H1 (cell line): ENCODE results near the gene EMC1. TPM values are rescaled to one million over a fixed set of nuclear protein-coding genes. Genes with fewer than 3 reads are reported as not detected.
A peak's percentile ranks its signal among the peaks of the same experiment; 100 is the strongest.

ENCODE experiments used
- CTCF ChIA-PET: fragments of 300-600 bp; sonication (Branson Sonifier 250); formaldehyde crosslinking; loops from one replicate; lab custom pipeline; 2021; ENCODE audit not compliant: partially characterized antibody; lab: Charles Lee
- POLR2A ChIA-PET: fragments of 300-600 bp; sonication (Branson Sonifier 250); formaldehyde crosslinking; loops from one replicate; lab custom pipeline; 2021; ENCODE audit warnings: inconsistent platforms; ENCODE audit not compliant: partially characterized antibody; lab: Charles Lee
- DNase-seq, 2 experiments: peaks; one replicate each; pipeline versions ENCODE4 v3.0.0 to v3.0.0-alpha.2; 2010 to 2022; ENCODE audit warnings: low spot score in 2 of 2, low read depth in 1 of 2, mixed read lengths in 1 of 2
- FAIRE-seq: peaks from 2 replicates; lab custom pipeline; 2011; peaks lifted over from hg19 to GRCh38; lab: Jason Lieb, UNC
- H2AFZ ChIP-seq: 2 replicates; pipeline ENCODE4 v1.8.1; 2012; ENCODE audit warnings: low read length, inconsistent platforms
- H2AK5ac ChIP-seq: 2 replicates; pipeline ENCODE4 v1.6.1; 2013; ENCODE audit warnings: low read depth, low read length
- H2BK120ac ChIP-seq: replicated peaks from 2 replicates; pipeline ENCODE3; 2013; ENCODE audit warnings: low read depth, low read length, inconsistent platforms
- H2BK12ac ChIP-seq: 2 replicates; pipeline ENCODE4 v1.6.1; 2013; ENCODE audit warnings: low read depth, low read length
- H2BK15ac ChIP-seq: 2 replicates; pipeline ENCODE4 v1.6.1; 2013; ENCODE audit warnings: low read length
- H2BK20ac ChIP-seq: 2 replicates; pipeline ENCODE4 v1.6.1; 2013; ENCODE audit warnings: low read length
- H2BK5ac ChIP-seq: 2 replicates; pipeline ENCODE4 v1.6.1; 2013; ENCODE audit warnings: low read depth, low read length
- H3K14ac ChIP-seq: 2 replicates; pipeline ENCODE4 v1.6.1; 2013; ENCODE audit warnings: inconsistent platforms; ENCODE audit not compliant: insufficient read length
- H3K18ac ChIP-seq: 2 replicates; pipeline ENCODE4 v1.6.1; 2013; ENCODE audit warnings: low read length; ENCODE audit errors: extremely low read depth
- H3K23ac ChIP-seq: 2 replicates; pipeline ENCODE4 v1.6.1; 2013; ENCODE audit warnings: inconsistent platforms; ENCODE audit not compliant: insufficient read length
- H3K23me2 ChIP-seq: 2 replicates; pipeline ENCODE4 v1.6.1; 2013; ENCODE audit warnings: low read depth, low read length
- H3K27ac ChIP-seq: 2 replicates; pipeline ENCODE4 v1.6.1; 2011; ENCODE audit warnings: low read depth, low read length, inconsistent platforms
- H3K27me3 ChIP-seq, 4 experiments: replicated peaks in 1 of 4; 1 replicate in 1 of 4; 2 replicates in 3 of 4; pipeline versions ENCODE4 v1.6.1 to v1.8.1; 2011 to 2013; ENCODE audit warnings: low read length in 3 of 4, mild to moderate bottlenecking in 3 of 4, inconsistent platforms in 2 of 4, mixed read lengths in 2 of 4, moderate library complexity in 1 of 4; ENCODE audit not compliant: control insufficient read depth in 3 of 4, insufficient read depth in 3 of 4; ENCODE audit errors: extremely low read depth in 1 of 4
- H3K36me3 ChIP-seq, 4 experiments: 2 replicates each; pipeline versions ENCODE4 v1.6.1 to v1.8.1; 2011 to 2013; ENCODE audit warnings: mild to moderate bottlenecking in 4 of 4, low read length in 3 of 4, moderate library complexity in 2 of 4, control low read depth in 1 of 4, inconsistent platforms in 1 of 4; ENCODE audit not compliant: insufficient read depth in 4 of 4, control insufficient read depth in 2 of 4
- H3K4ac ChIP-seq: replicated peaks from 2 replicates; pipeline ENCODE3; 2013; ENCODE audit warnings: low read length, low read depth, mixed read lengths, inconsistent platforms; ENCODE audit not compliant: insufficient read length
- H3K4me1 ChIP-seq, 4 experiments: replicated peaks in 1 of 4; 1 replicate in 1 of 4; 2 replicates in 3 of 4; pipeline versions ENCODE4 v1.6.1 to v1.8.1; 2011 to 2013; ENCODE audit warnings: low read length in 3 of 4, inconsistent platforms in 2 of 4, mixed read lengths in 1 of 4; ENCODE audit not compliant: insufficient read depth in 4 of 4, control insufficient read depth in 3 of 4
- H3K4me2 ChIP-seq, 2 experiments: 2 replicates each; pipeline versions ENCODE4 v1.6.1 to v1.8.1; 2011 to 2013; ENCODE audit warnings: low read depth in 2 of 2, low read length in 2 of 2, control low read depth in 1 of 2, inconsistent platforms in 1 of 2, mild to moderate bottlenecking in 1 of 2; ENCODE audit not compliant: insufficient read depth in 1 of 2
- H3K4me3 ChIP-seq, 4 experiments: fragments of 200-600, 300-600 bp in 1 of 4; sonication (generic), shearing (Covaris generic), sonication (Bioruptor Twin) in 1 of 4; 2 replicates each; pipeline versions ENCODE4 v1.5.1 to v1.8.1; 2011 to 2016; ENCODE audit warnings: low read length in 4 of 4, low read depth in 3 of 4, control low read depth in 2 of 4, inconsistent platforms in 2 of 4, mild to moderate bottlenecking in 2 of 4, mixed read lengths in 1 of 4, moderate library complexity in 1 of 4; ENCODE audit not compliant: insufficient read depth in 2 of 4; ENCODE audit errors: extremely low read depth in 1 of 4
- H3K56ac ChIP-seq: replicated peaks from 2 replicates; pipeline ENCODE3; 2013; ENCODE audit warnings: low read depth, mild to moderate bottlenecking, mixed read lengths, low read length, inconsistent platforms; ENCODE audit not compliant: insufficient read length
- H3K79me1 ChIP-seq: 2 replicates; pipeline ENCODE4 v1.6.1; 2013; ENCODE audit warnings: low read depth, low read length, control low read depth
- H3K79me2 ChIP-seq, 2 experiments: 2 replicates each; pipeline versions ENCODE4 v1.6.1 to v1.8.1; 2012 to 2013; ENCODE audit warnings: low read length in 2 of 2, mild to moderate bottlenecking in 2 of 2, inconsistent platforms in 1 of 2; ENCODE audit not compliant: insufficient read depth in 2 of 2, control insufficient read depth in 1 of 2
- H3K9ac ChIP-seq, 4 experiments: replicated peaks in 1 of 4; 1 replicate in 1 of 4; 2 replicates in 3 of 4; pipeline versions ENCODE4 v1.6.1 to v1.8.1; 2011 to 2013; ENCODE audit warnings: low read depth in 3 of 4, low read length in 3 of 4, control low read depth in 2 of 4, mild to moderate bottlenecking in 2 of 4, moderate library complexity in 2 of 4, inconsistent platforms in 1 of 4; ENCODE audit errors: extremely low read depth in 1 of 4
- H3K9me3 ChIP-seq, 2 experiments: 2 replicates each; pipeline versions ENCODE4 v1.6.1 to v1.8.1; 2012 to 2013; ENCODE audit warnings: mild to moderate bottlenecking in 2 of 2, moderate library complexity in 2 of 2, control low read depth in 1 of 2, inconsistent platforms in 1 of 2, low read depth in 1 of 2, low read length in 1 of 2, mixed read lengths in 1 of 2; ENCODE audit not compliant: insufficient read depth in 2 of 2
- H4K20me1 ChIP-seq, 2 experiments: replicated peaks in 1 of 2; 2 replicates each; pipeline versions ENCODE3 to v1.8.1; 2011 to 2013; ENCODE audit warnings: inconsistent platforms in 2 of 2, low read length in 2 of 2, mild to moderate bottlenecking in 1 of 2; ENCODE audit not compliant: insufficient read depth in 2 of 2, control insufficient read depth in 1 of 2
- H4K5ac ChIP-seq: 2 replicates; pipeline ENCODE4 v1.6.1; 2013; ENCODE audit warnings: low read length, low read depth, mixed read lengths, inconsistent platforms; ENCODE audit not compliant: insufficient read length
- H4K8ac ChIP-seq: 2 replicates; pipeline ENCODE4 v1.8.0; 2013; ENCODE audit warnings: mild to moderate bottlenecking, moderate library complexity, low read length, inconsistent platforms; ENCODE audit not compliant: insufficient read depth; ENCODE audit errors: extremely low read depth
- H4K91ac ChIP-seq: replicated peaks from 2 replicates; pipeline ENCODE3; 2013; ENCODE audit warnings: low read length, mixed read lengths, inconsistent platforms; ENCODE audit not compliant: insufficient read length
- BRCA1 ChIP-seq: IDR thresholded peaks from 2 replicates; pipeline ENCODE4 v1.6.1; 2012; ENCODE audit warnings: low read depth, low read length, improper control_type of control experiment
- NANOG ChIP-seq: IDR thresholded peaks from 2 replicates; pipeline ENCODE4 v1.6.1; 2011; ENCODE audit warnings: low read length, low read depth, mild to moderate bottlenecking, inconsistent platforms; ENCODE audit not compliant: insufficient read depth, poor library complexity, severe bottlenecking
- SP4 ChIP-seq: IDR thresholded peaks from 2 replicates; pipeline ENCODE4 v1.6.1; 2012; ENCODE audit warnings: low read length, inconsistent platforms
- WGBS, 2 experiments: shearing (Covaris generic) in 1 of 2; methylation state at CpG; one replicate each; pipeline versions ENCODE4 v1.1.6 to v1.1.7; 2013 to 2015; ENCODE audit warnings: low lambda C conversion rate in 2 of 2, mixed read lengths in 2 of 2, inconsistent platforms in 1 of 2, low coverage in 1 of 2, missing lambda C conversion rate in 1 of 2; ENCODE audit not compliant: insufficient replicate concordance in 2 of 2, insufficient coverage in 1 of 2, insufficient read length in 1 of 2; ENCODE audit errors: extremely low coverage in 1 of 2, missing lambda C conversion rate in 1 of 2; 5-methylcytosine and 5-hydroxymethylcytosine counted together
- long read RNA-seq, 2 experiments: library from RNA in 1 of 2; library from capped mRNA in 1 of 2; stranded (forward); transcript quantifications; one replicate each; pipeline ENCODE4 v2.0.0, GENCODE V29; 2021; ENCODE audit warnings: inconsistent platforms in 1 of 2
- polyA minus RNA-seq, 3 experiments: library from RNA; depleted of rRNA, polyadenylated mRNA; stranded (reverse); fragments of >200 nt; gene quantifications; 1 replicate in 2 of 3; 2 replicates in 1 of 3; pipeline ENCODE4 v1.2.3, GENCODE V29; 2011
- polyA plus RNA-seq, 7 experiments: library from polyadenylated mRNA; depleted of rRNA in 3 of 7; stranded (reverse) in 5 of 7; unstranded in 2 of 7; fragments of >200 nt in 5 of 7; fragments of 200-250 nt in 2 of 7; gene quantifications; 1 replicate in 5 of 7; 2 replicates in 1 of 7; 4 replicates in 1 of 7; pipeline versions ENCODE4 v1.2.1 to v1.2.3, GENCODE V29; 2011 to 2013; ENCODE audit warnings: missing spikeins in 2 of 7, mixed read lengths in 2 of 7
- total RNA-seq: library from RNA; stranded (reverse); fragmentation: NEBNext Ultra II Directional; extraction: Animal tissue kit (Norgen Biotek cat#: 25700); gene quantifications from 2 replicates; pipeline ENCODE4 v1.2.1, GENCODE V29; 2021
- TF ChIP-seq, protein P1 (sequence below): IDR thresholded peaks from 2 replicates; pipeline ENCODE4 v1.6.1; 2011; ENCODE audit warnings: low read depth, mild to moderate bottlenecking, low read length; ENCODE audit not compliant: insufficient read depth

The EMC1 gene
- 45.1 and 51.0 TPM in 2 replicates for total RNA-seq
- 53.5 and 95.9 TPM in 2 replicates for polyA plus RNA-seq (2011; rRNA removed)
- polyA plus RNA-seq (2011; cell fraction: cytosol; rRNA removed) = 26.8 TPM
- polyA plus RNA-seq (2011; cell fraction: nucleus; rRNA removed) = 106 TPM
- 33.4 to 42.2 TPM (median 38.3 TPM) in 4 replicates for polyA plus RNA-seq (2012, experiment 1 of 2)
- 21.4 TPM for polyA plus RNA-seq (2012, experiment 2 of 2)
- polyA plus RNA-seq (2013, experiment 1 of 2) = 90.6 TPM
- polyA plus RNA-seq (2013, experiment 2 of 2) = 69.2 TPM
- 42.1 and 68.8 TPM in 2 replicates for polyA minus RNA-seq (2011; rRNA and poly(A)+ RNA removed)
- 38.1 TPM for polyA minus RNA-seq (2011; cell fraction: cytosol; rRNA and poly(A)+ RNA removed)
- 41.7 TPM for polyA minus RNA-seq (2011; cell fraction: nucleus; rRNA and poly(A)+ RNA removed)
- long read RNA-seq, experiment 1, full-length matches to known transcripts = 7 of 29 reads
- long read RNA-seq, experiment 1, partial matches to known transcripts = 13 of 29 reads
- long read RNA-seq, experiment 1, other reads (novel, unspliced or antisense) = 9 of 29 reads
- long read RNA-seq, experiment 2, full-length matches to known transcripts = 13 of 30 reads
- long read RNA-seq, experiment 2, partial matches to known transcripts = 6 of 30 reads
- long read RNA-seq, experiment 2, other reads (novel, unspliced or antisense) = 11 of 30 reads

DNA sequence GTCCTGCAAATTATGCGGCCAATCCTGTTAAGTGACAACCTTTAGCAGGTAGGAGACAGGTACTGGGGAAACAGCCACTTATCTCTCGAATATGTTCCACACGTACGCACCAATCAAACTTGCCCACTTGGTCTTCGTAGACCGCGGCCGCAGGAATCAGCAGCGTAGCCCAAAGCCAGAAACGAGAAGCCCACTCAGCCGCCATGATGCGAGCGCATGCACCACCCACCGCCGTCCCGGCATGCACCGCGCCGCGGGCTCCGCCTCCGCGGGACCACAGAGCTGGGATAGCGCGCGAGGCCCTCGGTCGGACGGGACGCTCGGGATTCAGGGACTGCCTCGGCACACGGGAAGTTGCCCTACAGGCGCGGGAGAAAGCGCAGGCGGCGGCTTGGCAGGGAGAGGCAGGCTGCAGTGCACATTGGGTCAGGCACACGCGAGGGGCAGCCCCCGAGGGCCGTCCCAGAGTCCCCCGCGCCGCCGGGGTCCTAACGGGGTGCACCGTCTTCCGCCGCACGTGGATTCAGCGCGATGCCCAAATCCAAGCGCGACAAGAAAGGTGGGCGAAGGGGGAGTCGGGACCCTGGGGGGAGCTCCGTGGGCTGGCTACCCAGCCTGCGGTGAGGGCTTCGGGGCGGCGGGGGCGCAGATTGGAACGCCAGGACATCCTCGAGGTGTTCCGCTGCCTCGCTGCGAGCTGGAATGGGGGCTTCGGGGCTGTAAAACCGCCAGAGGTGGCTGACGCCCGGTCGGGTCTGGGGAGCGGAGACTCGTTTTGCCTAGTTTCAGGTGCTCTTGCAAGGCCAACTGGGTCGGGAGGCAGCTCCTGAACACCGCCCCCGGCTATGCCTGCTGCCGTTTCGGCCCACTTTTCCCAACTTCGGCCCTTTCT, at the start of gene EMC1, which contains the start of gene MRTO4:
Gene EMC1 (minus strand): TSS at position 220 of the 892 bp plus-strand sequence. CDS start 15 bp downstream, at position 205.
Gene MRTO4 (plus strand): TSS at position 501 of the 892 bp plus-strand sequence. CDS start 31 bp downstream, at position 532.
- Histone ChIP-seq H2BK120ac (peak within 1 kb of the TSS; percentile 99), H3K4ac (peak within 1 kb of the TSS; percentile 100), H2BK15ac (peak within 1 kb of the TSS; percentile 97; the same call in 1 of the 2 replicates), H3K23me2 (peaks cover 4% of the 10 kb centered on the region), H4K20me1 (peaks cover 5 to 23% of the 10 kb centered on the region in 2 experiments), H3K18ac (peak within 1 kb of the TSS; percentile 100), H3K79me1 (peaks cover 14% of the 10 kb centered on the region), H2BK20ac (no peak within 1 kb of the TSS), H4K91ac (peak within 1 kb of the TSS; percentile 100), H3K9me3 (no peaks in the 10 kb centered on the region), H2AFZ (peak within 1 kb of the TSS; percentile 34), H2AK5ac (0 out of 2 replicates have a peak within 1 kb of the TSS, but pooled peaks have one; percentile 32), H3K27me3 (no peaks in the 10 kb centered on the region), H3K79me2 (peaks cover 34 to 90% of the 10 kb centered on the region in 2 experiments), H3K23ac (no peak within 1 kb of the TSS), H3K9ac (peak within 1 kb of the TSS; percentile 95 to 99 (median 97)), H3K4me2 (peak within 1 kb of the TSS; percentile 90 to 93), H4K8ac (peak within 1 kb of the TSS; percentile 99; the same call in 1 of the 2 replicates), H3K14ac (peak within 1 kb of the TSS; percentile 94), H2BK12ac (peak within 1 kb of the TSS; percentile 41; the same call in 1 of the 2 replicates), H3K36me3 (peaks cover 12 to 22% (median 12%) of the 10 kb centered on the region in 4 experiments; a peak in 7 of 8 replicates), H3K27ac (peak within 1 kb of the TSS; percentile 97), H3K56ac (peak within 1 kb of the TSS; percentile 99), H2BK5ac (peak within 1 kb of the TSS; percentile 99), H3K4me1 (peaks cover 0 to 10% (median 6%) of the 10 kb centered on the region in 4 experiments; a peak in 6 of 7 replicates), H3K4me3 (peak within 1 kb of the TSS; percentile 79 to 97 (median 90)), H4K5ac (peak within 1 kb of the TSS; percentile 100)
- WGBS, 2 experiments = 1% methylated on average over 72 of the region's 81 CpGs; no CpG with 5 or more reads in 1 of the 2 experiments
- CTCF ChIA-PET = interaction anchor here (0.8 to 1.5 kb wide), 6 partner anchors 9 to 402 kb away, joined by 3 to 6 read pairs (median 4); no protein-coding TSS in a partner anchor
- DNase-seq (peak; percentile 27 to 97), FAIRE-seq (no peak)
- POLR2A ChIA-PET = interaction anchor here (0.7 to 5.8 kb wide), 30 partner anchors 8 to 392 kb away, joined by 3 to 83 read pairs (median 4); partner anchors contain the start of genes AKR7A2, AKR7A3, NBL1 and SLC66A1
- TF ChIP-seq, protein P1, sequence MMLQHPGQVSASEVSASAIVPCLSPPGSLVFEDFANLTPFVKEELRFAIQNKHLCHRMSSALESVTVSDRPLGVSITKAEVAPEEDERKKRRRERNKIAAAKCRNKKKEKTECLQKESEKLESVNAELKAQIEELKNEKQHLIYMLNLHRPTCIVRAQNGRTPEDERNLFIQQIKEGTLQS = no peak
- TF ChIP-seq BRCA1 (peak; percentile 46; the same call in 1 of the 2 replicates), NANOG (no peak), SP4 (peak; percentile 93)
